Neural progenitor cell (in vitro differentiated cells): ENCODE data around the gene KIAA0232. TPM values are rescaled to one million over a fixed set of nuclear protein-coding genes. Genes with fewer than 3 reads are reported as not detected.

Experiments used
- DNase-seq: peaks from one replicate; pipeline ENCODE4 v3.0.0-alpha.2; 2016; ENCODE audit warnings: low spot score
- H2AFZ ChIP-seq: fragments of 200-600 bp; sonication (generic); replicated peaks from 2 replicates; pipeline ENCODE4 v1.6.1; 2016; ENCODE audit warnings: antibody characterized with exemption
- H3F3A ChIP-seq: fragments of 200-600 bp; sonication (generic); 2 replicates; pipeline ENCODE4 v1.6.1; 2016; ENCODE audit warnings: antibody characterized with exemption, low read depth
- H3K27ac ChIP-seq: fragments of 200-600 bp; sonication (generic); 2 replicates; pipeline ENCODE4 v1.5.1; 2016; ENCODE audit warnings: mild to moderate bottlenecking
- H3K27me3 ChIP-seq: fragments of 200-600 bp; sonication (generic); 2 replicates; pipeline ENCODE4 v1.6.1; 2016; ENCODE audit warnings: mild to moderate bottlenecking, moderate library complexity
- H3K36me3 ChIP-seq: fragments of 200-600 bp; sonication (generic); 2 replicates; pipeline ENCODE4 v1.5.1; 2016
- H3K4me1 ChIP-seq: fragments of 200-600 bp; sonication (generic); 2 replicates; pipeline ENCODE4 v1.6.1; 2016; ENCODE audit warnings: mixed run types
- H3K4me2 ChIP-seq: fragments of 200-600 bp; sonication (generic); 2 replicates; pipeline ENCODE4 v1.6.1; 2016
- H3K4me3 ChIP-seq: fragments of 200-600 bp; sonication (generic); 2 replicates; pipeline ENCODE4 v1.5.1; 2016
- H3K79me2 ChIP-seq: fragments of 200-600 bp; sonication (generic); 2 replicates; pipeline ENCODE4 v1.6.1; 2016; ENCODE audit warnings: low read depth
- H3K9ac ChIP-seq: fragments of 200-600 bp; sonication (generic); 2 replicates; pipeline ENCODE4 v1.6.1; 2016
- H3K9me3 ChIP-seq: fragments of 200-600 bp; sonication (generic); 2 replicates; pipeline ENCODE4 v1.5.1; 2016; ENCODE audit warnings: low read depth
- H4K20me1 ChIP-seq: fragments of 200-600 bp; sonication (generic); 2 replicates; pipeline ENCODE4 v1.6.1; 2016; ENCODE audit warnings: low read depth
- H3K27ac Mint-ChIP-seq: 3 replicates; pipeline ENCODE4 v1.8.0; 2021; ENCODE audit warnings: mixed read lengths
- H3K27me3 Mint-ChIP-seq: 2 replicates; pipeline ENCODE4 v1.8.0; 2022; ENCODE audit warnings: low read depth, mild to moderate bottlenecking, inconsistent platforms, moderate library complexity, mixed read lengths; ENCODE audit not compliant: insufficient read depth
- H3K36me3 Mint-ChIP-seq: 3 replicates; pipeline ENCODE4 v1.8.0; 2021; ENCODE audit warnings: mixed read lengths
- H3K4me1 Mint-ChIP-seq: 3 replicates; pipeline ENCODE4 v1.8.0; 2021; ENCODE audit warnings: mixed read lengths
- H3K4me3 Mint-ChIP-seq: 3 replicates; pipeline ENCODE4 v1.8.0; 2021; ENCODE audit warnings: mild to moderate bottlenecking, moderate library complexity, mixed read lengths
- H3K9me3 Mint-ChIP-seq: 3 replicates; pipeline ENCODE4 v1.8.0; 2020; ENCODE audit warnings: mixed read lengths
- EZH2 ChIP-seq: fragments of 200-600 bp; sonication (generic); IDR thresholded peaks from 2 replicates; pipeline ENCODE4 v1.6.1; 2017; ENCODE audit warnings: antibody characterized with exemption, mild to moderate bottlenecking, moderate library complexity
- EZH2phosphoT487 ChIP-seq: fragments of 200-600 bp; sonication (generic); IDR thresholded peaks from 2 replicates; pipeline ENCODE4 v1.6.1; 2017; ENCODE audit warnings: antibody characterized with exemption
- total RNA-seq: library from RNA; depleted of rRNA; stranded (reverse); fragments of >200 nt; gene quantifications from 2 replicates; pipeline ENCODE4 v1.2.3, GENCODE V29; 2015; ENCODE audit warnings: low replicate concordance
- TF ChIP-seq, protein P1 (sequence below): fragments of 200-600 bp; sonication (generic); IDR thresholded peaks from 2 replicates; pipeline ENCODE4 v1.5.1; 2017; ENCODE audit warnings: antibody characterized with exemption, mild to moderate bottlenecking

KIAA0232 gene
- total RNA-seq, 1 donor from 2014 or later = 42.9 TPM

- H3K4me3 Mint-ChIP-seq = peak overlapping the region; percentile 48
- TF ChIP-seq EZH2 = no peak
- TF ChIP-seq, protein P1, sequence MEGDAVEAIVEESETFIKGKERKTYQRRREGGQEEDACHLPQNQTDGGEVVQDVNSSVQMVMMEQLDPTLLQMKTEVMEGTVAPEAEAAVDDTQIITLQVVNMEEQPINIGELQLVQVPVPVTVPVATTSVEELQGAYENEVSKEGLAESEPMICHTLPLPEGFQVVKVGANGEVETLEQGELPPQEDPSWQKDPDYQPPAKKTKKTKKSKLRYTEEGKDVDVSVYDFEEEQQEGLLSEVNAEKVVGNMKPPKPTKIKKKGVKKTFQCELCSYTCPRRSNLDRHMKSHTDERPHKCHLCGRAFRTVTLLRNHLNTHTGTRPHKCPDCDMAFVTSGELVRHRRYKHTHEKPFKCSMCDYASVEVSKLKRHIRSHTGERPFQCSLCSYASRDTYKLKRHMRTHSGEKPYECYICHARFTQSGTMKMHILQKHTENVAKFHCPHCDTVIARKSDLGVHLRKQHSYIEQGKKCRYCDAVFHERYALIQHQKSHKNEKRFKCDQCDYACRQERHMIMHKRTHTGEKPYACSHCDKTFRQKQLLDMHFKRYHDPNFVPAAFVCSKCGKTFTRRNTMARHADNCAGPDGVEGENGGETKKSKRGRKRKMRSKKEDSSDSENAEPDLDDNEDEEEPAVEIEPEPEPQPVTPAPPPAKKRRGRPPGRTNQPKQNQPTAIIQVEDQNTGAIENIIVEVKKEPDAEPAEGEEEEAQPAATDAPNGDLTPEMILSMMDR = peak; percentile 18
- no peak overlapping the region for H3K27ac ChIP-seq
- H3K27me3 ChIP-seq = peaks cover 13% of the 10 kb centered on the region
- H3K36me3 Mint-ChIP-seq = peaks cover 2% of the 10 kb centered on the region
- peak overlapping the region; percentile 92 for H3K27ac Mint-ChIP-seq
- H3K9me3 Mint-ChIP-seq = no peaks in the 10 kb centered on the region
- no peak overlapping the region for H3K4me3 ChIP-seq
- no peak overlapping the region for H3K9ac ChIP-seq
- H3K27me3 Mint-ChIP-seq = peaks cover 17% of the 10 kb centered on the region
- peak overlapping the region; percentile 54 for H3K4me2 ChIP-seq
- H3K79me2 ChIP-seq = peaks cover 20% of the 10 kb centered on the region
- H4K20me1 ChIP-seq = peaks cover 14% of the 10 kb centered on the region
- DNase-seq = peak; percentile 72
- H3K36me3 ChIP-seq = no peaks in the 10 kb centered on the region
- peaks cover 27% of the 10 kb centered on the region for H3K4me1 ChIP-seq
- no peaks in the 10 kb centered on the region for H3K9me3 ChIP-seq
- peaks cover 42% of the 10 kb centered on the region for H3F3A ChIP-seq
- H2AFZ ChIP-seq = peak overlapping the region; percentile 56
- peaks cover 50% of the 10 kb centered on the region for H3K4me1 Mint-ChIP-seq
Measured at GRCh38 chr4:6779667-6780565, 2.6 kb upstream of the KIAA0232 start.

DNA sequence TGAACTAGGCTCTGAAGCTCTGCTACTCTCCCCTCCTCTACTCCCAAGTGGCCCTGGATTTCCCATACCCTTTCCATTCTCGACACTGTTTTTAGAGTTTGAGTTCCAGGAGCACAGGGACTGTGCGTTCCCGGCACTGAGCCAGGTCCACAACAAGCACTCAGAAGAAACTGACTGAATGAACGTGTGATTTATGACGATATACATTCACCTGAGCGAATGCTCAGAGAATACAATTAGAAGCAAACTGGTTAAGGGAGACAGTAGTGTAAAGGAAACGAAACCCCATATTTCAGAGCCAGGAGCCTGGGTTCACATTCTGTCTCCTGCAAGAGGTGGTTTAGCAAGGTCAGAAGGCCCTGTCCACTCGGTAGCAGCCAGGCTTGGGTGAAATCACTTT is 1.4 kb upstream of the KIAA0232 start:
- peaks cover 2% of the 10 kb centered on the region for H3K36me3 Mint-ChIP-seq
- no peak overlapping the region for H3K27ac ChIP-seq
- no peaks in the 10 kb centered on the region for H3K9me3 Mint-ChIP-seq
- peaks cover 49% of the 10 kb centered on the region for H3F3A ChIP-seq
- H3K4me2 ChIP-seq = no peak overlapping the region
- H4K20me1 ChIP-seq = peaks cover 26% of the 10 kb centered on the region
- H3K36me3 ChIP-seq = no peaks in the 10 kb centered on the region
- H3K4me1 ChIP-seq = peaks cover 34% of the 10 kb centered on the region
- no peak overlapping the region for H2AFZ ChIP-seq
- DNase-seq = no peak
- H3K9me3 ChIP-seq = no peaks in the 10 kb centered on the region
- H3K4me1 Mint-ChIP-seq = peaks cover 59% of the 10 kb centered on the region
- TF ChIP-seq, protein P1 = no peak
- TF ChIP-seq EZH2phosphoT487 = no peak
- no peak for TF ChIP-seq EZH2
- peak overlapping the region; percentile 85 for H3K4me3 Mint-ChIP-seq
- no peak overlapping the region for H3K9ac ChIP-seq
- H3K4me3 ChIP-seq = no peak overlapping the region
- no peak overlapping the region for H3K27ac Mint-ChIP-seq
- peaks cover 13% of the 10 kb centered on the region for H3K27me3 ChIP-seq
- H3K79me2 ChIP-seq = peaks cover 32% of the 10 kb centered on the region
- H3K27me3 Mint-ChIP-seq = peaks cover 17% of the 10 kb centered on the region

DNA sequence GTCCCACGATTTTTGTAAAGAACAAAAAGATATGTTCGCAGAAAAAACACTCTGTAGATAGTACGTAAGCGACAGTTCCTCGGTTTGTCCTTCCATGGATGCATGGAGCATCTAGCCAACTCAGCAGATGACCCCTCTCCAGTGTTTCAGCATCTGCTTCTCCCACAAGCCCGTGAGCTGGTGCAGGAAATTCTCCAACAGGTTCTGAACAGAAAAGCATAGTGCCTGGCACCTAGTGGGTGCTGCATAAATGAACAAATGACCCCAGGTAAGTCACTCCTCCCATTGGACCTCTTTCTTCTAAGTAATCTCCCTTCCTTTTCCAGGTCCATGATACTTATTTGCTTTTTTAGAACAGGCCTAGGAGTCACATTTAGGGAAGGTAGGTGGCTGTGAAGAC is 966 bp upstream of the KIAA0232 start:
- no peak overlapping the region for H3K9ac ChIP-seq
- peak overlapping the region; percentile 96 for H2AFZ ChIP-seq
- Mint-ChIP-seq H3K4me1 (peaks cover 59% of the 10 kb centered on the region), H3K36me3 (peaks cover 2% of the 10 kb centered on the region), H3K27ac (no peak overlapping the region), H3K9me3 (no peaks in the 10 kb centered on the region), H3K27me3 (peaks cover 17% of the 10 kb centered on the region), H3K4me3 (peak overlapping the region; percentile 85)
- peaks cover 13% of the 10 kb centered on the region for H3K27me3 ChIP-seq
- no peak overlapping the region for H3K27ac ChIP-seq
- TF ChIP-seq, protein P1 = no peak
- TF ChIP-seq EZH2 (no peak), EZH2phosphoT487 (no peak)
- peaks cover 34% of the 10 kb centered on the region for H3K4me1 ChIP-seq
- H3K79me2 ChIP-seq = peaks cover 36% of the 10 kb centered on the region
- no peak for DNase-seq
- no peaks in the 10 kb centered on the region for H3K36me3 ChIP-seq
- no peaks in the 10 kb centered on the region for H3K9me3 ChIP-seq
- peaks cover 49% of the 10 kb centered on the region for H3F3A ChIP-seq
- H4K20me1 ChIP-seq = peaks cover 30% of the 10 kb centered on the region
- H3K4me2 ChIP-seq = peak overlapping the region; percentile 91
- H3K4me3 ChIP-seq = peak overlapping the region; percentile 100
